HFF-Myc (cell line): Measurements from ENCODE around the gene SRCAP.
A peak's percentile ranks its signal among the peaks of the same experiment; 100 is the strongest.

Experiments
- DNase-seq: peaks from one replicate; pipeline ENCODE4 v3.0.0-alpha.2; 2011; ENCODE audit warnings: low read depth; ENCODE audit errors: extremely low read depth
- H3K4me3 ChIP-seq: replicated peaks from 2 replicates; pipeline ENCODE4 v1.5.1; 2011; ENCODE audit warnings: low read depth, mild to moderate bottlenecking, control low read depth, low read length
- CTCF ChIP-seq: IDR thresholded peaks from 2 replicates; pipeline ENCODE4 v1.5.1; 2012; ENCODE audit warnings: mild to moderate bottlenecking, low read depth, low read length, control low read depth; ENCODE audit errors: missing control alignments

SRCAP gene

GRCh38 chr16:30768583-30769181, 69.7 kb downstream of the SRCAP start:
- no peak for TF ChIP-seq CTCF
- no peak for DNase-seq
- no peak overlapping the region for H3K4me3 ChIP-seq

- H3K4me3 ChIP-seq, result no peak overlapping the region
Observed at GRCh38 chr16:30769379-30770089, 70.6 kb downstream of the SRCAP start.

GRCh38 chr16:30771726-30772125, 72.8 kb downstream of the SRCAP start:
- TF ChIP-seq CTCF, result no peak
- no peak overlapping the region for H3K4me3 ChIP-seq
- DNase-seq, result no peak

More at GRCh38 chr16:30769379-30770089, 70.6 kb downstream of the SRCAP start:
- no peak for DNase-seq
- TF ChIP-seq CTCF, result no peak

GRCh38 chr16:30773826-30774225, 74.9 kb downstream of the SRCAP start:
- no peak overlapping the region for H3K4me3 ChIP-seq
- TF ChIP-seq CTCF, result no peak
- no peak for DNase-seq

GRCh38 chr16:30774367-30775130, 75.6 kb downstream of the SRCAP start:
- no peak for TF ChIP-seq CTCF
- H3K4me3 ChIP-seq, result peak overlapping the region; percentile 70
- no peak for DNase-seq

GRCh38 chr16:30775131-30775391, 76.1 kb downstream of the SRCAP start:
- no peak for DNase-seq
- no peak for TF ChIP-seq CTCF
- H3K4me3 ChIP-seq, result peak overlapping the region; percentile 70
